T47D (cell line): ENCODE results near the gene CLDN5.

ENCODE experiments used
- DNase-seq, 2 experiments: peaks; one replicate each; pipeline versions ENCODE4 v3.0.0 to v3.0.0-alpha.2; 2011 to 2012; ENCODE audit warnings: low read depth in 1 of 2, low spot score in 1 of 2
- JUND ChIP-seq: IDR thresholded peaks from 2 replicates; pipeline ENCODE4 v1.6.1; 2012; ENCODE audit warnings: low read depth
- in situ Hi-C: cut with HindIII; loops from 2 replicates; pipeline ENCODE4 v1.10.0; 2016; ENCODE audit warnings: low sequenced_read_pairs, low pct_unique_long_range_greater_than_20kb

Gene CLDN5

DNA sequence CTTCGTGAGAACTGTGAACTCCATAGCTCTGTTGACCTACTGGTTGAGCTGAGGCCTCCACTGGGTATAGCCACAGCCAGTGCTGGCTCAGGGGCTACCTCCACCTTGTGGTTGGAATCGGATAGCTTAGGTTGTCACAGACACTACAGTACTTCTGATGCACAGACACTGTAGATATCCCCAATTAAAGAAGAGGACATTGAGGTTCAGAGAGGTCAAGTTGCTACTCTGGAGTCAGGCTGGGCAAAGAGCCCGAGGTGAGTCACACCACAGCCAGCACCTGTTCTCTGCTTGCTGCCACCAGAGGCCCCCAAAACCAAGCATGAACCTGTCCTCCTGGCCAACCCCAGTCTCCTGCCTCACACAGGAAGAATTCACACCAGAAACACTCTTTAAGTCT, 50.6 kb downstream of the CLDN5 start:
- no peak for TF ChIP-seq JUND
- in situ Hi-C loops: no loop called here

More for the DNA sequence above, 50.6 kb downstream of the CLDN5 start:
- DNase-seq: peak in 1 of 2 experiments; percentile 16
